IMR-90 (cell line): ENCODE data around the gene ZNF276. TPM values are rescaled to one million over a fixed set of nuclear protein-coding genes. Genes with fewer than 3 reads are reported as not detected.

Experiments
- ATAC-seq: fragments of 200-7000 bp; cut with Tn5 transposase; 2 replicates; pipeline ENCODE4 v1.9.1; 2020; ENCODE audit warnings: low read depth, mild to moderate bottlenecking, moderate library complexity
- BruUV-seq: library from RNA; stranded (reverse); fragments of 400-500 nt; replicated peaks from 2 replicates; lab custom pipeline; 2021; lab: Mats Ljungman, UMichigan
- CTCF ChIA-PET: fragments of 300-600 bp; formaldehyde crosslinking; extraction: SDS; loops from one replicate; lab custom pipeline; 2021; ENCODE audit warnings: antibody characterized with exemption; lab: Yijun Ruan, JAX
- POLR2A ChIA-PET: fragments of 300-600 bp; sonication (Branson Sonifier 250); formaldehyde crosslinking; loops from one replicate; lab custom pipeline; 2022; ENCODE audit warnings: antibody characterized with exemption; ENCODE audit not compliant: unreplicated experiment; lab: Charles Lee
- DNase-seq: peaks from one replicate; pipeline ENCODE4 v3.0.0; 2013
- H2AFZ ChIP-seq: replicated peaks from 2 replicates; pipeline ENCODE3; 2013; ENCODE audit warnings: low read length, mild to moderate bottlenecking; ENCODE audit not compliant: poor library complexity
- H2AK5ac ChIP-seq: 2 replicates; pipeline ENCODE4 v1.6.1; 2013; ENCODE audit warnings: low read depth, low read length, inconsistent platforms
- H2AK9ac ChIP-seq: replicated peaks from 2 replicates; pipeline ENCODE3; 2013; ENCODE audit warnings: mild to moderate bottlenecking, low read depth, low read length, moderate library complexity; ENCODE audit not compliant: poor library complexity
- H2BK120ac ChIP-seq: 2 replicates; pipeline ENCODE4 v1.6.1; 2013; ENCODE audit warnings: low read depth, low read length, inconsistent platforms
- H2BK15ac ChIP-seq: 3 replicates; pipeline ENCODE4 v1.6.1; 2013; ENCODE audit warnings: low read depth, low read length, inconsistent platforms
- H2BK20ac ChIP-seq: 2 replicates; pipeline ENCODE4 v1.6.1; 2013; ENCODE audit warnings: low read depth, mild to moderate bottlenecking, inconsistent platforms, low read length, moderate library complexity
- H2BK5ac ChIP-seq: 2 replicates; pipeline ENCODE4 v1.6.1; 2013; ENCODE audit warnings: mild to moderate bottlenecking, low read depth, low read length, inconsistent platforms; ENCODE audit not compliant: poor library complexity, severe bottlenecking
- H3K14ac ChIP-seq: replicated peaks from 2 replicates; pipeline ENCODE4 v1.6.1; 2013; ENCODE audit warnings: low read depth, low read length, inconsistent platforms
- H3K18ac ChIP-seq: 2 replicates; pipeline ENCODE4 v1.6.1; 2013; ENCODE audit warnings: low read depth, low read length, control low read depth
- H3K23ac ChIP-seq: 2 replicates; pipeline ENCODE4 v1.6.1; 2013; ENCODE audit warnings: low read depth, low read length, inconsistent platforms
- H3K27ac ChIP-seq: 2 replicates; pipeline ENCODE4 v1.5.1; 2013; ENCODE audit warnings: mild to moderate bottlenecking, control low read depth, low read length; ENCODE audit not compliant: insufficient read depth
- H3K27me3 ChIP-seq: 2 replicates; pipeline ENCODE4 v1.6.1; 2013; ENCODE audit warnings: low read length; ENCODE audit not compliant: control insufficient read depth, insufficient read depth
- H3K36me3 ChIP-seq: 2 replicates; pipeline ENCODE4 v1.6.1; 2013; ENCODE audit warnings: low read length, mixed read lengths; ENCODE audit not compliant: control insufficient read depth, insufficient read depth
- H3K4ac ChIP-seq: 2 replicates; pipeline ENCODE4 v1.6.1; 2013; ENCODE audit warnings: low read depth, low read length, inconsistent platforms
- H3K4me1 ChIP-seq: 2 replicates; pipeline ENCODE4 v1.6.1; 2013; ENCODE audit warnings: low read length, mixed read lengths; ENCODE audit not compliant: control insufficient read depth, insufficient read depth
- H3K4me2 ChIP-seq: 2 replicates; pipeline ENCODE4 v1.6.1; 2013; ENCODE audit warnings: low read depth, mild to moderate bottlenecking, control low read depth, low read length, moderate library complexity
- H3K4me3 ChIP-seq: 2 replicates; pipeline ENCODE4 v1.5.1; 2013; ENCODE audit warnings: low read depth, mild to moderate bottlenecking, control low read depth, low read length, moderate library complexity; ENCODE audit not compliant: insufficient read depth
- H3K56ac ChIP-seq: 2 replicates; pipeline ENCODE4 v1.6.1; 2013; ENCODE audit warnings: low read length, inconsistent platforms; ENCODE audit not compliant: insufficient read depth; ENCODE audit errors: extremely low read depth
- H3K79me1 ChIP-seq, 2 experiments: 2 replicates each; pipeline ENCODE4 v1.6.1; 2013; ENCODE audit warnings: low read length in 2 of 2, inconsistent platforms in 1 of 2, low read depth in 1 of 2
- H3K9ac ChIP-seq: 2 replicates; pipeline ENCODE4 v1.6.1; 2013; ENCODE audit warnings: low read depth, low read length, control low read depth
- H3K9me1 ChIP-seq: 2 replicates; pipeline ENCODE4 v1.6.1; 2013; ENCODE audit warnings: low read length, inconsistent platforms; ENCODE audit not compliant: insufficient read depth
- H3K9me3 ChIP-seq: 2 replicates; pipeline ENCODE4 v1.6.1; 2013; ENCODE audit warnings: low read length; ENCODE audit not compliant: control insufficient read depth, insufficient read depth
- H4K20me1 ChIP-seq: 2 replicates; pipeline ENCODE4 v1.6.1; 2013; ENCODE audit warnings: low read length, inconsistent platforms; ENCODE audit not compliant: insufficient read depth
- H4K5ac ChIP-seq: 2 replicates; pipeline ENCODE4 v1.6.1; 2013; ENCODE audit warnings: mild to moderate bottlenecking, low read depth, low read length, control low read depth
- H4K8ac ChIP-seq, 2 experiments: 2 replicates each; pipeline ENCODE4 v1.6.1; 2013; ENCODE audit warnings: low read depth in 2 of 2, low read length in 2 of 2, control low read depth in 1 of 2, inconsistent platforms in 1 of 2
- H4K91ac ChIP-seq: 2 replicates; pipeline ENCODE4 v1.6.1; 2013; ENCODE audit warnings: low read depth, low read length, inconsistent platforms; ENCODE audit not compliant: insufficient read depth
- FOS ChIP-seq: fragments of 150-350 bp; IDR thresholded peaks from 2 replicates; pipeline ENCODE4 v1.6.1; 2016; ENCODE audit warnings: low read depth, low read length
- RAD21 ChIP-seq: IDR thresholded peaks from 2 replicates; pipeline ENCODE4 v1.6.1; 2012; ENCODE audit warnings: low read length, improper control_type of control experiment
- WGBS, 2 experiments: methylation state at CpG; one replicate each; pipeline versions ENCODE4 v1.1.5 to v1.1.7; 2013; ENCODE audit warnings: missing lambda C conversion rate in 2 of 2; ENCODE audit not compliant: insufficient read length in 1 of 2; ENCODE audit errors: extremely low coverage in 2 of 2; 5-methylcytosine and 5-hydroxymethylcytosine counted together
- dilution Hi-C: fragments of 300-500 bp; cut with HindIII; formaldehyde crosslinking; loops from one replicate; pipeline ENCODE4 v1.14.3; 2018; ENCODE audit warnings: low sequenced_read_pairs; ENCODE audit not compliant: unreplicated experiment
- in situ Hi-C: fragments of 300-500 bp; cut with MboI; formaldehyde crosslinking; loops from 3 replicates; pipeline ENCODE4 v1.14.3; 2019; ENCODE audit warnings: low sequenced_read_pairs, inconsistent platforms, mixed read lengths
- intact Hi-C: fragments of 100-400 bp; cut with micrococcal nuclease; formaldehyde crosslinking; loops from 2 replicates; pipeline ENCODE4 v1.10.0; 2022
- polyA plus RNA-seq, 3 experiments: library from polyadenylated mRNA; depleted of rRNA; stranded (reverse); fragments of >200 nt; gene quantifications; 2 replicates each; pipeline ENCODE4 v1.2.3, GENCODE V29; 2012; ENCODE audit warnings: low replicate concordance in 1 of 3
- total RNA-seq: library from RNA; depleted of rRNA; stranded (reverse); fragments of >200 nt; gene quantifications from 2 replicates; pipeline ENCODE4 v1.2.3, GENCODE V29; 2012

ZNF276 gene
- total and polyA plus RNA-seq, 2 of the 4 experiments (the other 2 are of a cell fraction) = 4.1 to 18.6 TPM

- Histone ChIP-seq H4K5ac (no peak overlapping the region), H3K79me1 (no peaks in the 10 kb centered on the region), H4K91ac (no peak overlapping the region), H4K8ac (no peak overlapping the region), H4K20me1 (no peaks in the 10 kb centered on the region), H2BK15ac (no peak overlapping the region), H2BK20ac (no peak overlapping the region), H3K18ac (no peak overlapping the region), H2BK120ac (no peak overlapping the region), H3K27me3 (no peaks in the 10 kb centered on the region), H3K9me1 (no peaks in the 10 kb centered on the region), H3K9ac (no peak overlapping the region), H2AFZ (no peak overlapping the region), H3K4ac (no peak overlapping the region), H3K27ac (no peak overlapping the region), H2AK5ac (no peak overlapping the region), H3K4me2 (no peak overlapping the region), H3K36me3 (no peaks in the 10 kb centered on the region), H3K56ac (no peak overlapping the region), H3K9me3 (peaks cover 9% of the 10 kb centered on the region), H3K14ac (no peak overlapping the region), H2BK5ac (no peak overlapping the region), H3K4me3 (no peak overlapping the region), H2AK9ac (no peak overlapping the region), H3K4me1 (no peaks in the 10 kb centered on the region), H3K23ac (no peak overlapping the region)
- POLR2A ChIA-PET = interaction anchor here (0.6 kb wide), 1 partner anchor 35 kb away, joined by 4 read pairs; no protein-coding TSS in a partner anchor
- CTCF ChIA-PET = no interaction called here
- no peak for DNase-seq
- BruUV-seq = no TSS peak
- dilution Hi-C loops (no loop called here), intact Hi-C loops (no loop called here), in situ Hi-C loops (no loop called here)
- TF ChIP-seq RAD21 (no peak), FOS (no peak)
- no CpG with 5 or more reads among the region's 2 CpGs for WGBS, 2 experiments
- no peak for ATAC-seq
These were observed 43.1 kb upstream of the ZNF276 start for GRCh38 chr16:89678258-89678657.
